ENCODE measurements around the gene ALKBH3. TPM values are rescaled to one million over a fixed set of nuclear protein-coding genes. Genes with fewer than 3 reads are reported as not detected.
A peak's percentile ranks its signal among the peaks of the same experiment; 100 is the strongest.

ALKBH3 gene
- polyA plus RNA-seq, 1 of the 3 experiments (the other 2 are of a cell fraction): 27.0 TPM

DNA sequence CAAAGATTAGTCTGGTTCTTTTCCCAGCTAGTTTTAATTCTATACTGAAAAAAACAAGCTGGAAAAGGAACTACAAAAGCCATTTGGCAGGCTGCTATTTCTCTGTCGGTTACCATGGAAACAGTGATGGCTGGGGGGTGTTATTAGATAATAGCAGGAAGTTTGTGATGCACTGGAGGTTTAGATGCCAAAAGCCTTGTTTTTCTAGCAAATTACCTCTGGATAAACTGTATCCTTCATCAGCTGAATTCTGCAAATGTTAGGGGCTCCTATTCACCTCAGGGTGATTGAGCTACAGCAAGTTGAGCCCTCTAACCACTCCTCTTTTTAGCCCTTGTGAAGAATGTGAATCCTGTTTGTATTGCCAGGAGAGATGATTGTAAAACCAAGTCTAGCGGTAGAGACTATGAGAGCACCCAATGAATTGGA is 25.2 kb downstream of the ALKBH3 start:
- Histone ChIP-seq H3K4me3 (ENCODE audit: low read depth in 2 of 2, low read length in 1 of 2) (no peak overlapping the region), H3K36me3 (replicated peaks in 1 of 2; ENCODE audit: control insufficient read depth in 1 of 2, insufficient read depth in 2 of 2, low read length in 1 of 2) (peaks cover 31 to 55% of the 10 kb centered on the region in 2 experiments), H3K27me3 (ENCODE audit: insufficient read depth) (no peaks in the 10 kb centered on the region), H3K27ac (ENCODE audit: low read depth in 2 of 2, low read length in 1 of 2) (peak overlapping the region; percentile 51 to 100), H2AFZ (ENCODE audit: low read depth) (no peak overlapping the region), H3K4me1 (ENCODE audit: control insufficient read depth in 1 of 2, insufficient read depth in 2 of 2, low read depth in 1 of 2, low read length in 1 of 2) (peaks cover 0 to 50% of the 10 kb centered on the region in 2 experiments; a peak in 2 of 4 replicates), H3F3A (replicated peaks; ENCODE audit: insufficient read depth) (no peaks in the 10 kb centered on the region), H4K20me1 (ENCODE audit: insufficient read depth) (no peaks in the 10 kb centered on the region), H3K4me2 (no peak overlapping the region), H3K79me2 (ENCODE audit: insufficient read depth) (no peaks in the 10 kb centered on the region), H3K9me3 (no peaks in the 10 kb centered on the region), H3K9me2 (no peaks in the 10 kb centered on the region), H3K9ac (no peak overlapping the region)
- CTCF ChIA-PET: interaction anchor here (0.6 to 9.2 kb wide), 8 partner anchors 10 to 131 kb away, joined by 3 to 90 read pairs (median 4); partner anchors contain the start of gene C11orf96
- TF ChIP-seq CHD2 (IDR thresholded peaks at IDR 0.05; ENCODE audit: low read length, partially characterized antibody) (peak; percentile 62), GABPA (IDR thresholded peaks at IDR 0.05; ENCODE audit: low read depth) (no peak), EZH2phosphoT487 (IDR thresholded peaks at IDR 0.05; ENCODE audit: borderline replicate concordance, low read depth) (no peak), FOXJ3 (CRISPR knock-in tag; IDR thresholded peaks at IDR 0.05) (peak; percentile 70; the same call in 1 of the 2 replicates), EP300 (IDR thresholded peaks at IDR 0.05; ENCODE audit: borderline replicate concordance in 1 of 2, low read depth in 1 of 2, low read length in 1 of 2) (peak in 1 of 2 experiments; percentile 96; a peak in 2 of 4 replicates), REST (IDR thresholded peaks at IDR 0.05; ENCODE audit: low read depth, low read length) (no peak), MXI1 (IDR thresholded peaks at IDR 0.05; ENCODE audit: low read depth, low read length) (peak; percentile 62; the same call in 1 of the 2 replicates), NFIC (IDR thresholded peaks at IDR 0.05; ENCODE audit: borderline replicate concordance) (0 out of 2 replicates have a peak, but pooled peaks have one; percentile 22), TCF12 (IDR thresholded peaks at IDR 0.05) (peak; percentile 27; the same call in 1 of the 2 replicates), RXRA (IDR thresholded peaks at IDR 0.05; ENCODE audit: borderline replicate concordance, low read depth) (no peak), TEAD4 (IDR thresholded peaks at IDR 0.05; ENCODE audit: borderline replicate concordance, insufficient read depth) (no peak), RCOR1 (IDR thresholded peaks at IDR 0.05; ENCODE audit: low read length) (peak; percentile 81), RAD21 (IDR thresholded peaks at IDR 0.05; ENCODE audit: low read length) (peak; percentile 14; the same call in 1 of the 2 replicates), RFX5 (IDR thresholded peaks at IDR 0.05; ENCODE audit: low read length) (peak; percentile 89)
- TF ChIP-seq, protein P1, sequence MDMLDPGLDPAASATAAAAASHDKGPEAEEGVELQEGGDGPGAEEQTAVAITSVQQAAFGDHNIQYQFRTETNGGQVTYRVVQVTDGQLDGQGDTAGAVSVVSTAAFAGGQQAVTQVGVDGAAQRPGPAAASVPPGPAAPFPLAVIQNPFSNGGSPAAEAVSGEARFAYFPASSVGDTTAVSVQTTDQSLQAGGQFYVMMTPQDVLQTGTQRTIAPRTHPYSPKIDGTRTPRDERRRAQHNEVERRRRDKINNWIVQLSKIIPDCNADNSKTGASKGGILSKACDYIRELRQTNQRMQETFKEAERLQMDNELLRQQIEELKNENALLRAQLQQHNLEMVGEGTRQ (IDR thresholded peaks at IDR 0.05; ENCODE audit: borderline replicate concordance, low read depth, low read length): no peak
- WGBS (ENCODE audit: low lambda C conversion rate): 49% methylated on average over 2 of the region's 2 CpGs
- peak; percentile 73 for DNase-seq
- POLR2A ChIA-PET: interaction anchor here (0.8 to 4.5 kb wide), 10 partner anchors 8 to 42 kb away, joined by 3 to 44 read pairs (median 5); partner anchors contain the start of gene C11orf96

All from SK-N-SH (cell line).